Naive thymus-derived CD8-positive, alpha-beta T cell (primary cell): ENCODE data around the gene SETD2. TPM values are rescaled to one million over a fixed set of nuclear protein-coding genes. Genes with fewer than 3 reads are reported as not detected.
"Not testable (repeated sequence)": the region's sequence is repeated elsewhere in the genome, so short reads cannot be mapped to it uniquely, and the experiment has no call there.

Experiments used
- ATAC-seq, 2 donors: fragments of 150-1000 bp; cut with Tn5 transposase in 1 of 2; sonication (Bioruptor Pico), chemical (Tn5 transposase) in 1 of 2; 1 replicate in 1 of 2; 2 replicates in 1 of 2; pipeline ENCODE4 v1.10.0; 2021; ENCODE audit warnings: mild to moderate bottlenecking in 2 of 2, moderate library complexity in 2 of 2
- POLR2A ChIA-PET: fragments of 350-600 bp; sonication (Branson Sonifier 250); formaldehyde crosslinking; loops from one replicate; lab custom pipeline; 2021; ENCODE audit warnings: antibody characterized with exemption; lab: Charles Lee
- DNase-seq, 10 donors: peaks; one replicate each; pipeline versions ENCODE4 v3.0.0 to v3.0.0-alpha.2; 2020 to 2022
- H3K27ac Mint-ChIP-seq, 10 donors: one replicate each; pipeline ENCODE4 v1.8.0; 2020 to 2022; ENCODE audit warnings: mild to moderate bottlenecking in 10 of 10, mixed read lengths in 10 of 10, moderate library complexity in 4 of 10, inconsistent platforms in 1 of 10
- H3K27me3 Mint-ChIP-seq, 5 donors: one replicate each; pipeline ENCODE4 v1.8.0; 2021 to 2022; ENCODE audit warnings: mixed read lengths in 5 of 5
- H3K36me3 Mint-ChIP-seq, 3 donors: one replicate each; pipeline ENCODE4 v1.8.0; 2020 to 2022; ENCODE audit warnings: mixed read lengths in 3 of 3, mild to moderate bottlenecking in 2 of 3, inconsistent platforms in 1 of 3
- H3K4me1 Mint-ChIP-seq, 4 donors: one replicate each; pipeline ENCODE4 v1.8.0; 2021 to 2022; ENCODE audit warnings: mixed read lengths in 4 of 4
- H3K4me3 Mint-ChIP-seq, 10 donors: one replicate each; pipeline ENCODE4 v1.8.0; 2020 to 2022; ENCODE audit warnings: mild to moderate bottlenecking in 10 of 10, mixed read lengths in 10 of 10, moderate library complexity in 6 of 10, inconsistent platforms in 1 of 10
- H3K9me3 Mint-ChIP-seq, 9 donors: one replicate each; pipeline ENCODE4 v1.8.0; 2020 to 2022; ENCODE audit warnings: mixed read lengths in 9 of 9, mild to moderate bottlenecking in 3 of 9, inconsistent platforms in 1 of 9, moderate library complexity in 1 of 9
- polyA plus RNA-seq, 3 donors: library from polyadenylated mRNA; unstranded; fragments of 300-500 nt; fragmentation: Illumina TruSeq; gene quantifications; one replicate each; pipeline ENCODE4 v1.2.3, GENCODE V29; 2021
- total RNA-seq, 8 experiments: library from RNA in 2 of 8; stranded (reverse) in 2 of 8; gene quantifications; one replicate each; pipeline ENCODE4 v1.2.3 and lab custom pipeline; 2021 to 2026

SETD2 gene
- total and polyA plus RNA-seq, 5 experiments from 2014 or later: 11.8 to 85.0 (median 23.4) TPM

- Mint-ChIP-seq H3K27me3 (no peaks in the 10 kb centered on the region), H3K4me1 (peaks cover 1 to 18% (median 14%) of the 10 kb centered on the region in 4 donors), H3K36me3 (peaks cover under 1 to 48% (median 4%) of the 10 kb centered on the region in 3 donors), H3K4me3 (no peak overlapping the region), H3K27ac (peak overlapping the region in 9 of 10 donors; percentile 12 to 71 (median 60)), H3K9me3 (no peaks in the 10 kb centered on the region)
- DNase-seq (no peak), ATAC-seq (no peak)
- POLR2A ChIA-PET: no interaction called here
These were observed 116.8 kb downstream of the SETD2 start for GRCh38 chr3:47047069-47047468.

GRCh38 chr3:47042231-47042791, 121.6 kb downstream of the SETD2 start:
- Mint-ChIP-seq H3K27me3 (no peaks in the 10 kb centered on the region), H3K4me3 (no peak overlapping the region), H3K27ac (peak overlapping the region in 8 of 10 donors; percentile 25 to 85 (median 69)), H3K36me3 (peaks cover 11 to 81% (median 22%) of the 10 kb centered on the region in 3 donors), H3K9me3 (no peaks in the 10 kb centered on the region), H3K4me1 (peaks cover 2 to 29% (median 17%) of the 10 kb centered on the region in 4 donors)
- DNase-seq (no peak), ATAC-seq (no peak)
- POLR2A ChIA-PET: interaction anchor here (1.7 kb wide), 1 partner anchor 18 kb away, joined by 4 read pairs; no protein-coding TSS in a partner anchor

- DNase-seq (no peak), ATAC-seq (no peak)
- peak overlapping the region in 5 of 10 donors; percentile 28 to 72 (median 72) for H3K27ac Mint-ChIP-seq
- peaks cover 2 to 31% (median 16%) of the 10 kb centered on the region in 4 donors for H3K4me1 Mint-ChIP-seq
- H3K9me3 Mint-ChIP-seq: no peaks in the 10 kb centered on the region
- POLR2A ChIA-PET: interaction anchor here (1.7 kb wide), 1 partner anchor 17 kb away, joined by 4 read pairs; no protein-coding TSS in a partner anchor
- H3K27me3 Mint-ChIP-seq: no peaks in the 10 kb centered on the region
- H3K36me3 Mint-ChIP-seq: peaks cover 11 to 80% (median 23%) of the 10 kb centered on the region in 3 donors
- H3K4me3 Mint-ChIP-seq: no peak overlapping the region
These were observed 122.8 kb downstream of the SETD2 start for GRCh38 chr3:47041114-47041513.

- DNase-seq, H3K27me3 Mint-ChIP-seq, H3K9me3 Mint-ChIP-seq, ATAC-seq, POLR2A ChIA-PET: not testable (repeated sequence)
- peak overlapping the region in 8 of 10 donors; percentile 45 to 83 (median 60) for H3K4me3 Mint-ChIP-seq
- peaks cover 8 to 81% (median 29%) of the 10 kb centered on the region in 3 donors for H3K36me3 Mint-ChIP-seq
- H3K27ac Mint-ChIP-seq: peak overlapping the region; percentile 91 to 99 (median 97)
- H3K4me1 Mint-ChIP-seq: peaks cover 5 to 43% (median 21%) of the 10 kb centered on the region in 4 donors
These were observed 126.6 kb downstream of the SETD2 start for GRCh38 chr3:47037302-47037701.

GRCh38 chr3:47036145-47036544, 127.8 kb downstream of the SETD2 start:
- H3K9me3 Mint-ChIP-seq: no peaks in the 10 kb centered on the region
- DNase-seq (no peak), ATAC-seq (no peak)
- H3K27ac Mint-ChIP-seq: peak overlapping the region; percentile 55 to 84 (median 78)
- POLR2A ChIA-PET: interaction anchor here (0.9 kb wide), 1 partner anchor 127 kb away, joined by 3 read pairs; no protein-coding TSS in a partner anchor
- H3K4me3 Mint-ChIP-seq: peak overlapping the region in 2 of 10 donors; percentile 2 to 41
- peaks cover 11 to 51% (median 27%) of the 10 kb centered on the region in 4 donors for H3K4me1 Mint-ChIP-seq
- H3K27me3 Mint-ChIP-seq: no peaks in the 10 kb centered on the region
- H3K36me3 Mint-ChIP-seq: peaks cover 7 to 74% (median 26%) of the 10 kb centered on the region in 3 donors

GRCh38 chr3:47035645-47036044, 128.3 kb downstream of the SETD2 start:
- Mint-ChIP-seq H3K4me1 (peaks cover 14 to 56% (median 32%) of the 10 kb centered on the region in 4 donors), H3K27me3 (no peaks in the 10 kb centered on the region), H3K9me3 (no peaks in the 10 kb centered on the region), H3K4me3 (peak overlapping the region in 2 of 10 donors; percentile 15 to 28), H3K36me3 (peaks cover 7 to 72% (median 23%) of the 10 kb centered on the region in 3 donors), H3K27ac (peak overlapping the region in 9 of 10 donors; percentile 55 to 83 (median 71))
- POLR2A ChIA-PET: interaction anchor here (0.9 kb wide), 1 partner anchor 128 kb away, joined by 3 read pairs; no protein-coding TSS in a partner anchor
- no peak for DNase-seq
- no peak for ATAC-seq

GRCh38 chr3:47034868-47035489, 128.9 kb downstream of the SETD2 start:
- no peak for ATAC-seq
- H3K36me3 Mint-ChIP-seq: peaks cover 7 to 69% (median 17%) of the 10 kb centered on the region in 3 donors
- no peaks in the 10 kb centered on the region for H3K27me3 Mint-ChIP-seq
- peaks cover 14 to 58% (median 35%) of the 10 kb centered on the region in 4 donors for H3K4me1 Mint-ChIP-seq
- no peak for DNase-seq
- POLR2A ChIA-PET: no interaction called here
- H3K9me3 Mint-ChIP-seq: no peaks in the 10 kb centered on the region
- peak overlapping the region in 2 of 10 donors; percentile 6 to 10 for H3K4me3 Mint-ChIP-seq
- H3K27ac Mint-ChIP-seq: peak overlapping the region in 9 of 10 donors; percentile 55 to 83 (median 71)

GRCh38 chr3:47031041-47031440, 132.9 kb downstream of the SETD2 start:
- ATAC-seq: peak; percentile 83 to 93
- H3K27me3 Mint-ChIP-seq, H3K9me3 Mint-ChIP-seq: not testable (repeated sequence)
- H3K4me1 Mint-ChIP-seq: peaks cover 17 to 35% (median 27%) of the 10 kb centered on the region in 4 donors
- peak overlapping the region in 7 of 10 donors; percentile 4 to 77 (median 54) for H3K4me3 Mint-ChIP-seq
- H3K36me3 Mint-ChIP-seq: peaks cover 0 to 65% (median 16%) of the 10 kb centered on the region in 3 donors
- POLR2A ChIA-PET: interaction anchor here (0.9 to 1.2 kb wide), 3 partner anchors 20 to 54 kb away, joined by 3 to 4 read pairs (median 3); partner anchors contain the start of gene CCDC12
- peak overlapping the region; percentile 77 to 95 (median 92) for H3K27ac Mint-ChIP-seq
- DNase-seq: peak in 4 of 10 donors; percentile 33 to 66 (median 46)

- POLR2A ChIA-PET: no interaction called here
- Mint-ChIP-seq H3K4me3 (peak overlapping the region in 1 of 10 donors; percentile 12), H3K27ac (peak overlapping the region in 4 of 10 donors; percentile 14 to 53 (median 36)), H3K36me3 (peaks cover 0 to 43% (median 11%) of the 10 kb centered on the region in 3 donors), H3K4me1 (peaks cover 27 to 40% (median 40%) of the 10 kb centered on the region in 4 donors), H3K9me3 (no peaks in the 10 kb centered on the region), H3K27me3 (no peaks in the 10 kb centered on the region)
- no peak for ATAC-seq
- DNase-seq: no peak
These were observed 135.2 kb downstream of the SETD2 start for GRCh38 chr3:47028667-47029066.

- Mint-ChIP-seq H3K36me3 (peaks cover 0 to 41% (median 11%) of the 10 kb centered on the region in 3 donors), H3K4me1 (peaks cover 26 to 38% (median 38%) of the 10 kb centered on the region in 4 donors), H3K9me3 (no peaks in the 10 kb centered on the region), H3K27ac (peak overlapping the region in 4 of 10 donors; percentile 10 to 27 (median 14)), H3K27me3 (no peaks in the 10 kb centered on the region), H3K4me3 (no peak overlapping the region)
- ATAC-seq (no peak), DNase-seq (no peak)
- POLR2A ChIA-PET: interaction anchor here (1.2 kb wide), 1 partner anchor 19 kb away, joined by 3 read pairs; no protein-coding TSS in a partner anchor
These were observed 135.8 kb downstream of the SETD2 start for GRCh38 chr3:47028146-47028545.

GRCh38 chr3:47026432-47026831, 137.5 kb downstream of the SETD2 start:
- Mint-ChIP-seq H3K36me3 (peaks cover 0 to 39% (median 11%) of the 10 kb centered on the region in 3 donors), H3K4me1 (peaks cover 20 to 34% (median 32%) of the 10 kb centered on the region in 4 donors), H3K27ac (peak overlapping the region in 3 of 10 donors; percentile 25 to 68 (median 52))
- H3K4me3 Mint-ChIP-seq, ATAC-seq, H3K9me3 Mint-ChIP-seq, H3K27me3 Mint-ChIP-seq, DNase-seq, POLR2A ChIA-PET: not testable (repeated sequence)

- no peak for ATAC-seq
- no peak for DNase-seq
- H3K36me3 Mint-ChIP-seq: peaks cover 0 to 35% (median 11%) of the 10 kb centered on the region in 3 donors
- no peaks in the 10 kb centered on the region for H3K27me3 Mint-ChIP-seq
- H3K27ac Mint-ChIP-seq: peak overlapping the region in 6 of 10 donors; percentile 2 to 47 (median 10)
- no peaks in the 10 kb centered on the region for H3K9me3 Mint-ChIP-seq
- POLR2A ChIA-PET: interaction anchor here (1.6 kb wide), 1 partner anchor 16 kb away, joined by 4 read pairs; no protein-coding TSS in a partner anchor
- peaks cover 17 to 31% (median 27%) of the 10 kb centered on the region in 4 donors for H3K4me1 Mint-ChIP-seq
- H3K4me3 Mint-ChIP-seq: no peak overlapping the region
These were observed 139.0 kb downstream of the SETD2 start for GRCh38 chr3:47024932-47025331.
